GM12892 (cell line): ENCODE data around the gene PTHLH.

Experiments
- POLR2A ChIP-seq: IDR thresholded peaks from 2 replicates; pipeline ENCODE4 v1.6.1; 2011; ENCODE audit warnings: low read depth, low read length, control low read depth
- POLR2AphosphoS5 ChIP-seq: IDR thresholded peaks from 2 replicates; pipeline ENCODE4 v1.6.1; 2011; ENCODE audit warnings: low read depth, low read length, control low read depth
- TAF1 ChIP-seq: IDR thresholded peaks from 2 replicates; pipeline ENCODE4 v1.6.1; 2011; ENCODE audit warnings: low read depth, mild to moderate bottlenecking, control low read depth, low read length, borderline replicate concordance

GRCh38 chr12:27999970-28000369 is 27.4 kb upstream of the PTHLH start:
- TF ChIP-seq TAF1 (no peak), POLR2A (no peak), POLR2AphosphoS5 (no peak)
